Skin epidermis (tissue), 12 donors: ENCODE measurements around the gene APRT.
"Not testable (repeated sequence)": the region's sequence is repeated elsewhere in the genome, so short reads cannot be mapped to it uniquely, and the experiment has no call there.

Source experiments
- H3K27ac ChIP-seq, 21 experiments: fragments of 200-600 bp; sonication (generic) in 11 of 21; one replicate each; pipeline ENCODE4 v1.5.0; 2020; ENCODE audit warnings: mild to moderate bottlenecking in 3 of 21, inconsistent platforms in 2 of 21, moderate library complexity in 2 of 21
- H3K4me3 ChIP-seq, 7 experiments: fragments of 200-600 bp; sonication (generic) in 2 of 7; one replicate each; pipeline ENCODE4 v1.5.0; 2020; ENCODE audit warnings: inconsistent platforms in 2 of 7, mild to moderate bottlenecking in 2 of 7, moderate library complexity in 1 of 7

APRT gene

GRCh38 chr16:88825146-88825545 lies 13.4 kb upstream of the APRT start:
- Histone ChIP-seq H3K27ac (no peak overlapping the region), H3K4me3 (no peak overlapping the region)

GRCh38 chr16:88824256-88825077 lies 12.7 kb upstream of the APRT start:
- H3K27ac ChIP-seq, result no peak overlapping the region
- no peak overlapping the region for H3K4me3 ChIP-seq

- H3K4me3 ChIP-seq, H3K27ac ChIP-seq: not testable (repeated sequence)
Observed at GRCh38 chr16:88823646-88824045, 11.9 kb upstream of the APRT start.

- no peak overlapping the region for H3K27ac ChIP-seq
- H3K4me3 ChIP-seq, result no peak overlapping the region
Observed at GRCh38 chr16:88822281-88823040, 10.7 kb upstream of the APRT start.

- H3K27ac ChIP-seq, result no peak overlapping the region
- H3K4me3 ChIP-seq, result no peak overlapping the region
Observed at GRCh38 chr16:88821168-88821850, 9.6 kb upstream of the APRT start.

- no peak overlapping the region for H3K4me3 ChIP-seq
- no peak overlapping the region for H3K27ac ChIP-seq
Observed at GRCh38 chr16:88820385-88821025, 8.8 kb upstream of the APRT start.

- no peak overlapping the region for H3K27ac ChIP-seq
- H3K4me3 ChIP-seq, result no peak overlapping the region
Observed at GRCh38 chr16:88819126-88819525, 7.4 kb upstream of the APRT start.

- Histone ChIP-seq H3K27ac (no peak overlapping the region), H3K4me3 (no peak overlapping the region)
Observed at GRCh38 chr16:88818575-88818874, 6.8 kb upstream of the APRT start.

GRCh38 chr16:88817785-88818574 lies 6.3 kb upstream of the APRT start:
- no peak overlapping the region for H3K27ac ChIP-seq
- no peak overlapping the region for H3K4me3 ChIP-seq

GRCh38 chr16:88816736-88817535 lies 5.2 kb upstream of the APRT start:
- Histone ChIP-seq H3K27ac (no peak overlapping the region), H3K4me3 (no peak overlapping the region)

GRCh38 chr16:88815901-88816589 lies 4.3 kb upstream of the APRT start:
- no peak overlapping the region for H3K4me3 ChIP-seq
- H3K27ac ChIP-seq, result no peak overlapping the region

GRCh38 chr16:88815227-88815626 lies 3.5 kb upstream of the APRT start:
- no peak overlapping the region for H3K27ac ChIP-seq

GRCh38 chr16:88814144-88814502 lies 2.4 kb upstream of the APRT start:
- Histone ChIP-seq H3K27ac (no peak overlapping the region), H3K4me3 (no peak overlapping the region)

More at GRCh38 chr16:88815227-88815626, 3.5 kb upstream of the APRT start:
- no peak overlapping the region for H3K4me3 ChIP-seq

- no peak overlapping the region for H3K4me3 ChIP-seq
- H3K27ac ChIP-seq, result peak overlapping the region in 6 of 21 experiments; percentile 89 to 98 (median 96)
Observed at GRCh38 chr16:88813269-88814143, 1.8 kb upstream of the APRT start.

GRCh38 chr16:88812513-88813268 lies 963 bp upstream of the APRT start:
- peak overlapping the region; percentile 41 to 89 (median 77) for H3K4me3 ChIP-seq
- peak overlapping the region in 20 of 21 experiments; percentile 87 to 99 (median 96) for H3K27ac ChIP-seq
